ENCODE results near the gene EYA2. TPM values are rescaled to one million over a fixed set of nuclear protein-coding genes. Genes with fewer than 3 reads are reported as not detected.
"Not testable (repeated sequence)": the region's sequence is repeated elsewhere in the genome, so short reads cannot be mapped to it uniquely, and the experiment has no call there.

Gene EYA2
- total and polyA plus RNA-seq, 2 donors (not counting 1 experiment from before 2014, with no cell fraction given) = 1.1 to 2.8 TPM

GRCh38 chr20:46960536-46960935, 65.9 kb downstream of the EYA2 start:
- H3K79me2 ChIP-seq (ENCODE audit: control insufficient read depth, insufficient read depth, low read length) = no peaks in the 10 kb centered on the region
- H3K27me3 ChIP-seq (replicated peaks in 1 of 4; ENCODE audit: control extremely low read depth in 1 of 4, control insufficient read depth in 3 of 4, insufficient read depth in 4 of 4, low read length in 3 of 4) = no peaks in the 10 kb centered on the region
- 78% methylated on average over 11 of the region's 11 CpGs for WGBS (ENCODE audit: insufficient coverage)
- H3K4me3 ChIP-seq (ENCODE audit: control extremely low read depth in 1 of 5, extremely low read depth in 1 of 5, insufficient read depth in 1 of 5, low read depth in 2 of 5, low read length in 4 of 5) = no peak overlapping the region
- no peaks in the 10 kb centered on the region for H3K36me3 ChIP-seq (replicated peaks in 1 of 2; ENCODE audit: control extremely low read depth in 1 of 2, control insufficient read depth in 1 of 2, extremely low read depth in 1 of 2, insufficient read depth in 2 of 2, low read length in 1 of 2)
- Mint-ChIP-seq H3K4me3 (no peak overlapping the region), H3K9me3 (ENCODE audit: insufficient read depth) (peaks cover 10% of the 10 kb centered on the region), H3K4me1 (no peaks in the 10 kb centered on the region), H3K27me3 (peaks cover 19% of the 10 kb centered on the region), H3K27ac (no peak overlapping the region)
- intact Hi-C loops (cut with micrococcal nuclease) = no loop called here
- no peak overlapping the region for H3K27ac ChIP-seq (ENCODE audit: low read length in 2 of 2)
- H4K20me1 ChIP-seq (ENCODE audit: control insufficient read depth, insufficient read depth, low read length, poor library complexity, severe bottlenecking) = no peaks in the 10 kb centered on the region
- no peak overlapping the region for H3K4me2 ChIP-seq (replicated peaks; ENCODE audit: low read depth, low read length, poor library complexity, severe bottlenecking)
- no peaks in the 10 kb centered on the region for H3K4me1 ChIP-seq (ENCODE audit: control insufficient read depth in 2 of 2, insufficient read depth in 2 of 2, low read length in 2 of 2)
- H3K9me3 ChIP-seq (ENCODE audit: control extremely low read depth in 1 of 3, control insufficient read depth in 2 of 3, insufficient read depth in 1 of 3, low read length in 2 of 3) = peaks cover 0 to 5% (median 3%) of the 10 kb centered on the region in 3 donors
- ATAC-seq (ENCODE audit: low read depth) = no peak
- ChIA-PET POLR2A (no interaction called here), CTCF (no interaction called here)
- no peak overlapping the region for H2AFZ ChIP-seq (ENCODE audit: insufficient read depth, low read depth, low read length, poor library complexity, severe bottlenecking)
- H3K9ac ChIP-seq (ENCODE audit: low read length) = no peak overlapping the region
- TF ChIP-seq EZH2 (IDR thresholded peaks at IDR 0.05; ENCODE audit: borderline replicate concordance, insufficient read depth, low read depth, low read length, poor library complexity, severe bottlenecking) (no peak), CTCF (IDR thresholded peaks at IDR 0.05) (no peak)
- DNase-seq = no peak

- POLR2A ChIA-PET; H3K9ac ChIP-seq (ENCODE audit: low read length); intact Hi-C loops (cut with micrococcal nuclease); H3K4me1 Mint-ChIP-seq; H3K79me2 ChIP-seq (ENCODE audit: control insufficient read depth, insufficient read depth, low read length); H3K4me2 ChIP-seq (replicated peaks; ENCODE audit: low read depth, low read length, poor library complexity, severe bottlenecking); H2AFZ ChIP-seq (ENCODE audit: insufficient read depth, low read depth, low read length, poor library complexity, severe bottlenecking); H3K4me3 ChIP-seq (ENCODE audit: control extremely low read depth in 1 of 5, extremely low read depth in 1 of 5, insufficient read depth in 1 of 5, low read depth in 2 of 5, low read length in 4 of 5); H3K9me3 ChIP-seq (ENCODE audit: control extremely low read depth in 1 of 3, control insufficient read depth in 2 of 3, insufficient read depth in 1 of 3, low read length in 2 of 3); CTCF ChIA-PET; H3K27me3 ChIP-seq (replicated peaks in 1 of 4; ENCODE audit: control extremely low read depth in 1 of 4, control insufficient read depth in 3 of 4, insufficient read depth in 4 of 4, low read length in 3 of 4); H3K36me3 ChIP-seq (replicated peaks in 1 of 2; ENCODE audit: control extremely low read depth in 1 of 2, control insufficient read depth in 1 of 2, extremely low read depth in 1 of 2, insufficient read depth in 2 of 2, low read length in 1 of 2); H4K20me1 ChIP-seq (ENCODE audit: control insufficient read depth, insufficient read depth, low read length, poor library complexity, severe bottlenecking); H3K9me3 Mint-ChIP-seq (ENCODE audit: insufficient read depth); H3K27ac ChIP-seq (ENCODE audit: low read length in 2 of 2); DNase-seq; H3K4me1 ChIP-seq (ENCODE audit: control insufficient read depth in 2 of 2, insufficient read depth in 2 of 2, low read length in 2 of 2); ATAC-seq (ENCODE audit: low read depth); H3K4me3 Mint-ChIP-seq; H3K27ac Mint-ChIP-seq: not testable (repeated sequence)
- H3K27me3 Mint-ChIP-seq = peaks cover 19% of the 10 kb centered on the region
- no CpG with 5 or more reads among the region's 4 CpGs for WGBS (ENCODE audit: insufficient coverage)
Observed at GRCh38 chr20:46961968-46962367, 67.3 kb downstream of the EYA2 start.

Measured in B cell (primary cell).